ENCODE measurements around the gene DEPP1.

Gene DEPP1

GRCh38 chr10:44978213-44978569, 418 bp downstream of the DEPP1 start:
- no peak for DNase-seq

DNA sequence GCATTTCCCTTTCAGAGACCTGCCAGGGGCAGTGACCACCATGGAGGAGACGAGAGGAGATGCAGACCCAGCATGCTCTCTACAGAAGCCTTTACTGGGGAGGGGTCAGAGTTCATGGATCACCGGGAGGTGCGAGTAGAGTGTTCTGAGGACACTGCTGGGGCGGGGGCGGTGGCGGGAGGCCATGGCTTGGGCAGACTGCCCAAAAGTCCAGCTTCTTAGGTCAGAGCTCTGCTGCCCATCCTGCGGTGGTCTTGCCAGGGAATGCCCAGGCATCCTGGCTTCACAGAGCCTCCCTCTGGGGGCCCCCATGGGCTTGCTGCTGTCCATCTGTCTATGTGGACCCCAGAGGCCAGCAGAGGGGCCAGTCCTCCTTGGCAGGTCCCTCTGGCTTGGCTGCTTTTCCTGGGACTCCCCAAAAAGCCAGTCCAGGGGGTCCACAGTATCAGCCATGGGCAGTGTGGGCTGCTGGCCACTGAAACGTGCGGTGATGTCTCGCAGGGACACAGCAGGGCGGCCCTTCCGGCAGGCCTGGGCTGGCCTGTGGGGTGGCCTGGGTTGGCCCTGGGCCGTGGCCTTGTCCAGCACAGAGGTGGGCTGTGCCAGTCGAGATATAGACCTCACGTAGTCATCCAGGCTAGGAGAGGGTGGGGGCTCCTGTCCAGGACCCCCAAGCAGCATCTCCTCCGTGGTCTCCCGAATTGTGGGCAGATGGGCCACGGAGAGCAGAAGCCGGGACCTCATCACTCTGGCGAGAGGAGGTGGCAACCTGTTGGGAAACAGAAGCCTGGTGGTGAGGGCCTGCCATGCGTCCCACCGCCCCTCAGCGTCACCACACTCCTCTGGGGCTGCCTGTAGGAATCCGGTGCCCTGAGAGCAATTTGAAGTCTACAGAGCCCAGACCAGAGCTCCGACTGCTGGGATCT, 1.1 kb downstream of the DEPP1 start:
- DNase-seq = no peak

GRCh38 chr10:44976352-44977198, 2.0 kb downstream of the DEPP1 start:
- DNase-seq = no peak

DNA sequence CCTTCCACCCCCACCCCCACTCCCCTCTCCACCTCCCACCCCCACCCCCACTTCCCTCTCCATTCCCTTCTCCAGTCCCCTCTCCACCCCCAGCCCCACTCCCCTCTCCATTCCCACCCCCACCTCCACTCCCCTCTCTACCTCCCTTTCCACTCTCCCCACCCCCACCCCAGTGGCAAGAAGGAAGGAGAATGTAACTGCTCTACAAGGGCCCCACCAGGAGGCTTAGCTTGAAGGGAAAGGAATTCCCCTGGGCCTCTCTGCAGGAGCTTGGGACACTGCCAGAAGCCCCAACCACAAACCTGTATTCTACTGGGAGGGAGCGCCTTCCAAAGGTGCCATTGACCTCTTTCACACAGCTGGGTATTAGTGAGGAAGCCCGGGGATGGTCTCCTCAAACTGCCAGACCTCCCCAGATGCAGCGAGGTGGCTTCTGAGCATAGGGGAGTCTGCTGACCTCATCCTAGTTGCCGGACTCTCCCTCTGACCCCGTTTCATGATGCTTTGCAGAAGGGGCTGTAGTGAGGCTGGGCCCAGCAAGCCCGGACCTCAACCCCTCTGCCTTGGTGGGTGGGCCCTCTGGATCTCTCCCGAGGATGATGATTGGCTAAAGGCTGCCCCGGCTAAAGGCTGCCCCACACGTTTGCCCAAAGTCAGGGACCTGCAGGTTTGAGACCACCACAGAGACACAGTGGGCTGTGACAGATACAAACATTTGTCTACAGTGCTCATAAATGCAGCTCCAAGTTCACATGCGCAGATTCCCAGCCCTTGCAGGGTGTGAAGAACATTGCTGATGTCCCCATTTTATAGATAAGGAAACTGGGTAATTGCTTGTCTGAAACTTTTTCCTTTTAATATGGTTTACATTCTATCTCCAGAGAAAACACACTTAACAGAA, 2.9 kb downstream of the DEPP1 start:
- DNase-seq = peak; percentile 12

DNA sequence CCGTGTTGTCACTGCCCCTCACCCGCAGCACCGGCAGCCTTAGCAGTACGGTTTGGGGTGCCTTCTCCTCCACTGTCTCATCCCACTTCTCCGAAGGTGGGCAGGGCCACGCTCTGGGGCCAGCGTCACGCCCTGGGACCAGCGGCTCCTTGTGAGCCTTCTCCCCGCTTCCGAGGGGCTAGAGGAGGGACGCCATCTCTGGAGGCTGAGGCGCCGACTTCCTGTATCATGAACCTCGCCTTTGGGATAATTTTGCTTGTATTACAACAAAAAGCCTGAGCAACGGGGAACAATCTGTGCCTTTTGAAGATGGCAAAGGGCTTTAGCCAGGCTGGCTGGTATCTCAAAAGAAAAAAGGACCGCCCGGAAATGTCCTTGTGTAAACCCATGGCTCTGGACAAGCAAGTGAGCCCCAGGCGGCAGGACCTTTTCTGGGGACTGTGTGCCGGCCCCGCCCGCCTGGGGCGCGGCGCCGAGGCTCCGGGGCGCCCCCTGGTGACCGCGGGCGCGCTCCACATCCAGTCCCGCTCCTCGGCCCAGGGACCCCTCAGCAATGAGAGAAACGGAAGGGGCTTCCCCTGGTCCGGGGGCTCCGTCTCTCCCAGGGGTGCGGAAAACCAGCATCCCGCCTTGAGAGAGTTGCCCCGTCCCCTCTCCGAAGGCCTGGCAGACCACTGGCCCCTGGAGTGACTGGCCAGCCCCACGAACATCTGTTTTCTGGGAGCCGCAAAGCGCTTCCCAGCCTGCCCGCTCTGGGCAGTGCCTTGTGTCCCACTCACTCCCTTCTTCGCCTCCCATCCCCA, 3.8 kb downstream of the DEPP1 start:
- peak; percentile 40 for DNase-seq

DNA sequence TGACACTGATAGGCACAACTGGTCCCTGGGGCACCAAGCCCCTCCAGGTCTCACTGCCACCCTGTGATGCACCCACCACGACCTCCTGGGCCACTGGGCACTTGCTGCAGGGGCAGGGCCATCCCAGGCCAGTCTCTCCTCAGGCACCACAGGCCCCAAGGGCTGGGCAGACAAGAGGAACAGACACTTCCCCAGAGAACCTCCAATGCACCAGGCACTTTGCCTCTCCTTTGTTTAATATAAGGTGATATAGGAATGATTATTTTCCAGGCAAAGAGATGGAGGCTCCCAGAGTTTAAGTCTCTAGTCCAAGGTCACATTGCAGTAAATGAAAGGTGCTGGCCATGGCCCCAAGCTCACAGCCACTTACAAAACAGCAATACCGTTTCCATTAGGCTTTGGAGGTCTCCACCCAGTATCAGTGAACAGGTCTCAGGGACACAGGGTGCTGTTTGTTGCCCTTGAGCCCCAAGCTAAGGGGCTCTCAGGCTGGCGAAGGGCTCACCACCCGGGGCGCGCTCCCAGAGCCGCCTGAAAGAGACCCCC, 4.5 kb downstream of the DEPP1 start:
- DNase-seq = no peak

DNA sequence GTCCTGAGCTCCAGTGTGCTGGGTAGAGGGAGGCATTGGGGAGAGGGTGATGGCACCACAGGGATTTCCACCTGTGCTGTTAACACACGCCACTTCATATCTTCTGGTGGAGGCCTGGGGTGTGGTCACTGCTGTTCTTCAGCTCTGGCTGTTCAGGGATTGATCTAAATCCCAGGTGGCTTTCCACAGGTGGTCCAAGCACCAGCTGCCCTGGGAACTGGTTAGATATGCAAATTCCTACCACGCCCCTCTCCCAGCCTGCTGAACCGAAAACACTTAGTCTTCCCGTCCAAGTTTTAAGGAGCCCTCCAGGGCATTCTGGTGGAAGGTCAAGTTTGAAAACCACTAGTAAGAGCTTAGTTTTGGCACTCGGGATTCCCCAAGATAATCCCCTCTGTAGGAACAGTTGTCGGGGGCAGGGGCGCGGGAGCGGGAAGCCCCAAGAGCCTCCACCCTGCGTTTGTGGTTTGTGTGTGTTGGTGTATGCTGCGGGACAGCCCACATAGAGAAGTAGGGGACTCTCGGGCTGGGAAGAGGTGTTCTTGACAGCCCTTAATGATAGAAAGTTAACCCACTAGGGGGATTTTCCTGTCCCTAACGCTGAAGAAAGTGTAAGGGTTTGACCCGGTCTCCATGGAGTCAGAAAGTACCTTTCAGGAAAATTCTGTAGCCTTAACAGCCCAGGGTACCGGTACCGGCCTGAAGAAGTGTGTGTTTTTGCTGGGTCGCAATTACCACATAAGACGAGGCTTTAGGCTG, 5.1 kb downstream of the DEPP1 start:
- DNase-seq = no peak

DNA sequence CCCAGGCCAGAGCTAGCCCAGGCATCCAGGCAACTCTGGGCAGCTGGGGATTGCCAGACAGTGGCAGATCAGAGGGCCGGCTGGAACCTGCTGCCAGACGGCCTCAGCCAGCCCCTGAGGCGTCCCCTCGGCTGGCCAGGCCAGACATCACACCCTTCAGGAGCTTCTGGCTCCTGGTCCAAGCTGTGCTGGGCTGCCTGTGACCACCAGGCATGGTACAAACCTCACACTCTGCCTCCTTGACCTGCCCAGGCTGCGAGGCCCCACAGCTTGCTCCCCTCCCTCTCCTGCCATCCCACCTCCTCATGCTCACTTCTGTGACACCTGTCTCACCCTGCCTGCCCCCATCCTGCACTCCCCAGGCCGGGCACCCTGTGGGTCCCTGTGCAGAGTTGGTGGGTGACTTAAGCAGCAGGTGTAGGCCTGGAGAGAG, 5.7 kb downstream of the DEPP1 start:
- no peak for DNase-seq

DNA sequence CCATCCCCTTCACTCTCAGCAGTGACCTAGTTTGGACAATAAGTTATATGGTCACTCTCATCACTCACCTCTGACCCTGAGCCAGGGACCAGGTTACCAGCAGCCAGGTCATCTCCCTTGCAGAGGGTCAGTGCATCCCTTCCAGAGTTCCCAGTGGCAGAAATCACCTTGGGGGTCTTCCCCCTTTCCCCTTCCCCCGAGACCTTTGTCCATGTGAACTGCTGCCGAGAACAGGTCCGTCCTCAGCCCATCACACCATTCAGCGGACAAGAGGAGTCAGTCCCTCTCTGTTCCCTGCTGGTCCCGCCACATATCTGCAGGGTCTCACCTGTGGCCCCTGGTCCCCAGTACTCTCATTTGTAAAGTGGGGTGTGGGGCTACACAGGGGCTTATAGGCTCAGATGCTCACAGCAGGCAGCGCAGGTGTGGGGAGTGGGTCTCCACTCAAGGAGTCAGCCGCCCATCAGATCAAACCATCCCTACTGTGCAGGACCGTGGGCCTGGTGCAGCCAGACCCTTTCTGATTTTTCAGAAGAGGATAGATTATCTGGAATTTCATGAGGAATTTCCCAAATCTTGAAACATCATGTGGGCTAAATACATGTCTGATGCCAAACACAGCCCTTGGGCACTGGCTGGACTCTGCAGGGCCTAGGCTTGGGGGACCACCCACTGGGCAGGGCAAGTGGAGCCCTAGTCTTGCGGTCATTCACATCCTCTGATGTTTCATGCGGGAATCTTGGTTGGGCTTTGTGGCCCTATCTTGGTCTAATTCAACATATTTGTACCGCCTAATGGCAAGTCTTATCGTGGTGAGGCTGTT, 6.5 kb downstream of the DEPP1 start:
- DNase-seq = no peak

DNA sequence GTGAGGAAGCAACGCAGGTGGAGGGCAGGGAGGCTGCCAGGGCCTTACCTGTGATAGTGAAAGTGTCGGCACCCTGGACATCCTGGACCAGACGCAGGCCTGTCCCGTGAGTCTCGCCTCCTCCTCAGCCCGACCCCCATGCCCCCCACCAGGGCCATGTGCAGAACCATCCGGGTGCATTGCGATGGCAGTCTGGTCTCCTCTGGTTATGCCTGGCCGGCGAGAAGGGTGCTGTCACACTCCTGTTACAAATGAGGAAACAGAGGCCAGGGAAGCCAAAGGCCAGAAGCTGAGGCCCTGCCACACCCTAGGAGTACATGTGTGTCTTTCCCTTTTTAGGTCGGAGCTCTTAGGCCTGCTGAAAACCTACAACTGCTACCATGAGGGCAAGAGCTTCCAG, 7.2 kb downstream of the DEPP1 start:
- DNase-seq = no peak

GRCh38 chr10:44970812-44971395, 7.7 kb downstream of the DEPP1 start:
- no peak for DNase-seq

- no peak for DNase-seq
Observed at GRCh38 chr10:44969854-44970253, 8.8 kb downstream of the DEPP1 start.

- no peak for DNase-seq
Observed at GRCh38 chr10:44968500-44969400, 9.9 kb downstream of the DEPP1 start.

DNA sequence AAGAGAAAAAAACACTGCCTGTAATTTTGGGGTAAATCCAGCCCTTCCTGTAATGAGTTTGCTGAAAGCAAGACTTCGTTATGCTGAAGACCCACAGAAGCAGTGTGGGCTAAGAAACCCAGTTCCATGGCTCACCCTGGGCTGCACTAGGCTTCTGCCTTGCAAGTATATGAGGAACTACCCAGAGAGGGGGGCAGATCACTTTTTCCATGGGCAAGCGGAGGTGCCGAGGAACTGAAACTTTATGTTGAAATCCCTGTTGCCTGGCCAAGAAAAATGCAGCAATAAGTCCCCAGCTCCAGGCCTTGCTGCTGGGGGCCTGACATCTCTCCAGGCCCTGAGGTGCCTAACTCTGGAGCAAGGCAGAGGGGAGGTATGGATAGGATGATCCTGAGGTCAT, 10.5 kb downstream of the DEPP1 start:
- DNase-seq = no peak

- no peak for DNase-seq
Observed at GRCh38 chr10:44967616-44968015, 11.0 kb downstream of the DEPP1 start.

GRCh38 chr10:44966816-44967509, 11.6 kb downstream of the DEPP1 start:
- no peak for DNase-seq

DNA sequence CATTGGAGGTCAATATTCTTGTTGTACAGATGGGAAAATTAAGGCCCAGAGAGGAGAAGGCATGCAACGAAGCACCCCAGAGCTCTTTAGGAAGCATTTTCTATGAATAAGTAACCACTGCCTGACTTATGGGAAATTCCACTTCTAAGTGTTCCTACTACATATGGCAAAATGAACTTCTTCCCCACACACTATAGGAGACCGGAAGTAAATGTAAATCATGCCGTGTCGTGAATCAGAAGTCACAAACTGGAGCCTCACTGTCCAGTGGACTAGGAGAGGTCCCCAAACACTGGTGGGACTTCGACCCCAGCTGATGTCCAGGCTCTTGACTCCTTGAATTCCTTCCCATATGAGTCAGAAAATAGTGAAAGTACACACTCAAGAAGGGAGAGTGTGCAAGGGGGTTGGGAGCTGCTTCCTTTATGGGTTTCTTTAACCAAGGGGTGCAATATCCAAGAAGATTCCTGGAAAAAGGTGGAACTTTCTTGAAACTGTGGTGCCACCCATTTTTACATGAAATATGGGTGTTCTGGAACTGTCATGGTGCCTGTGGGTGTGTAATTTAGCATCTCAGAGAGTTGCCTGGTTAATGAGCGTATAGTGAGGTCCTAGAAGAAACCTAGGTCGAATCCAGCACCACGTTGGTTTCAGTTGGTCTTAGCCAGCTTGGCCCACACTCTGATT, 12.3 kb downstream of the DEPP1 start:
- no peak for DNase-seq
